PFSK-1 (cell line): ENCODE measurements around the gene RUNDC3A.

Source experiments
- FOXP2 ChIP-seq: optimal IDR thresholded peaks from 2 replicates; pipeline ENCODE3; 2011; ENCODE audit warnings: borderline replicate concordance, control low read depth, inconsistent platforms; ENCODE audit not compliant: insufficient read depth; ENCODE audit errors: extremely low read length, extremely low read depth
- POLR2AphosphoS5 ChIP-seq: IDR thresholded peaks from 2 replicates; pipeline ENCODE4 v1.6.1; 2012; ENCODE audit warnings: low read depth, mild to moderate bottlenecking, control low read depth, low read length, moderate library complexity
- SIN3A ChIP-seq: IDR thresholded peaks from 2 replicates; pipeline ENCODE4 v1.6.1; 2012; ENCODE audit warnings: mild to moderate bottlenecking, low read length, moderate library complexity, borderline replicate concordance; ENCODE audit not compliant: insufficient read depth
- TAF1 ChIP-seq: IDR thresholded peaks from 2 replicates; pipeline ENCODE4 v1.6.1; 2012; ENCODE audit warnings: low read length, control low read depth, borderline replicate concordance; ENCODE audit not compliant: insufficient read depth
- TF ChIP-seq, protein P1 (sequence below), 2 experiments: IDR thresholded peaks; 2 replicates each; pipeline versions ENCODE4 v1.6.1 to v1.8.0; 2011 to 2012; ENCODE audit warnings: low read depth in 2 of 2, low read length in 2 of 2, control low read depth in 1 of 2, inconsistent platforms in 1 of 2, mild to moderate bottlenecking in 1 of 2, moderate library complexity in 1 of 2; ENCODE audit not compliant: insufficient read depth in 1 of 2

Gene RUNDC3A

GRCh38 chr17:44355642-44356099 lies 47.3 kb downstream of the RUNDC3A start:
- TF ChIP-seq TAF1 (no peak), SIN3A (no peak), FOXP2 (no peak), POLR2AphosphoS5 (no peak)
- TF ChIP-seq, protein P1, sequence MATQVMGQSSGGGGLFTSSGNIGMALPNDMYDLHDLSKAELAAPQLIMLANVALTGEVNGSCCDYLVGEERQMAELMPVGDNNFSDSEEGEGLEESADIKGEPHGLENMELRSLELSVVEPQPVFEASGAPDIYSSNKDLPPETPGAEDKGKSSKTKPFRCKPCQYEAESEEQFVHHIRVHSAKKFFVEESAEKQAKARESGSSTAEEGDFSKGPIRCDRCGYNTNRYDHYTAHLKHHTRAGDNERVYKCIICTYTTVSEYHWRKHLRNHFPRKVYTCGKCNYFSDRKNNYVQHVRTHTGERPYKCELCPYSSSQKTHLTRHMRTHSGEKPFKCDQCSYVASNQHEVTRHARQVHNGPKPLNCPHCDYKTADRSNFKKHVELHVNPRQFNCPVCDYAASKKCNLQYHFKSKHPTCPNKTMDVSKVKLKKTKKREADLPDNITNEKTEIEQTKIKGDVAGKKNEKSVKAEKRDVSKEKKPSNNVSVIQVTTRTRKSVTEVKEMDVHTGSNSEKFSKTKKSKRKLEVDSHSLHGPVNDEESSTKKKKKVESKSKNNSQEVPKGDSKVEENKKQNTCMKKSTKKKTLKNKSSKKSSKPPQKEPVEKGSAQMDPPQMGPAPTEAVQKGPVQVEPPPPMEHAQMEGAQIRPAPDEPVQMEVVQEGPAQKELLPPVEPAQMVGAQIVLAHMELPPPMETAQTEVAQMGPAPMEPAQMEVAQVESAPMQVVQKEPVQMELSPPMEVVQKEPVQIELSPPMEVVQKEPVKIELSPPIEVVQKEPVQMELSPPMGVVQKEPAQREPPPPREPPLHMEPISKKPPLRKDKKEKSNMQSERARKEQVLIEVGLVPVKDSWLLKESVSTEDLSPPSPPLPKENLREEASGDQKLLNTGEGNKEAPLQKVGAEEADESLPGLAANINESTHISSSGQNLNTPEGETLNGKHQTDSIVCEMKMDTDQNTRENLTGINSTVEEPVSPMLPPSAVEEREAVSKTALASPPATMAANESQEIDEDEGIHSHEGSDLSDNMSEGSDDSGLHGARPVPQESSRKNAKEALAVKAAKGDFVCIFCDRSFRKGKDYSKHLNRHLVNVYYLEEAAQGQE (IDR thresholded peaks at IDR 0.05; ENCODE audit: insufficient read depth in 1 of 2, low read depth in 2 of 2, low read length in 2 of 2) = no peak

DNA sequence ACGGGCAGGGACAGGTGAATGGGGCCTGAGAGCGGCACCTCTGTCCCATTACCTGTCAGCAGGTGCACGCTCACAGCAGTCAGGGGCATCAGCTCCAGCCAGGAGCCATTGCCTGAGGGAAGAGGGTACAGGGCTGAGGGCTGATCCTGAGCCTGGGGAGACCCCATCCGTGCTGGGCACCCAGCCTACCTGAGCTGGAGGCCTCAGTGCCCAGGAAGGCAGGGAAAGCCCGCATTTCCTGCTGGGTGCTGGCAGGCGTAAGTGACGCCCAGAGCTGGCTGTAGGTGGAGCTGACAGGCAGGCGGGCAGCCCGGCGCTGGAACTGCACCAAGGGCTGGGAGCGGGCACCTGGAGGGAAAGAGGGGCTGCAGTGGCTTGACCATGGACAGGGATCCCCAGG lies 47.8 kb downstream of the RUNDC3A start:
- TF ChIP-seq TAF1 (no peak), POLR2AphosphoS5 (no peak), FOXP2 (no peak), SIN3A (no peak)
- TF ChIP-seq, protein P1 (IDR thresholded peaks at IDR 0.05; ENCODE audit: insufficient read depth in 1 of 2, low read depth in 2 of 2, low read length in 2 of 2) = no peak

GRCh38 chr17:44358066-44358465 lies 49.7 kb downstream of the RUNDC3A start:
- no peak for TF ChIP-seq TAF1
- TF ChIP-seq, protein P1 (IDR thresholded peaks at IDR 0.05; ENCODE audit: insufficient read depth in 1 of 2, low read depth in 2 of 2, low read length in 2 of 2) = no peak
- TF ChIP-seq SIN3A = no peak
- no peak for TF ChIP-seq FOXP2
- TF ChIP-seq POLR2AphosphoS5 = no peak

- TF ChIP-seq SIN3A (no peak), FOXP2 (no peak), POLR2AphosphoS5 (no peak), TAF1 (no peak)
Observed at GRCh38 chr17:44359006-44359405, 50.6 kb downstream of the RUNDC3A start.

GRCh38 chr17:44359458-44360143 lies 51.2 kb downstream of the RUNDC3A start:
- TF ChIP-seq, protein P1 (IDR thresholded peaks at IDR 0.05; ENCODE audit: insufficient read depth in 1 of 2, low read depth in 2 of 2, low read length in 2 of 2) = no peak
- TF ChIP-seq FOXP2 (no peak), POLR2AphosphoS5 (no peak), TAF1 (no peak), SIN3A (no peak)
